NCI-H446 treated with DMSO at 0.1 percent for 48 hours (cell line): ENCODE measurements around the gene WNT8A.

Experiments
- DNase-seq: peaks from one replicate; lab custom pipeline; 2025; lab: John Stamatoyannopoulos, UW

The WNT8A gene

DNA sequence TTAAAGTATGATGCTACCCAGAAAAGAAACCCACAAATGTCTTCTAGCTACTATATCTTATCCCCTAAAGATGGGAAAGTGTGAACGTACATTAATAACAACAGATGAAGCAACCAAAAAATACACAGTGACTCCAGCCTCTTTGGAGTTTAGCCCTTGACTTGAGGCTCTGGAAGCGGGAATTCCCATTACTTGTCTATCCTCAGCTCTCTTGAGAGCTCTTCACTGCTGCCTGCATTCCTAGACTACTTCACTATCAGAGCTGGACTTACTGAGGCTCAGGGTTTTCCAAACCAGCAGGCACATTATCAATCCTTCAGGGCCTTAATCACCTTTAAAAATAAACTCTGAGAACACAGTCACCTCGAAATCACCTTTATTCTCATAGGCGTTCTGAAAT is 56.4 kb downstream of the WNT8A start:
- no peak for DNase-seq
